CD8-positive, alpha-beta memory T cell (primary cell): ENCODE results near the gene MAPK4. TPM values are rescaled to one million over a fixed set of nuclear protein-coding genes. Genes with fewer than 3 reads are reported as not detected.
"Not testable (repeated sequence)": the region's sequence is repeated elsewhere in the genome, so short reads cannot be mapped to it uniquely, and the experiment has no call there.

Experiments used
- CTCF ChIA-PET: fragments of 350-600 bp; sonication (Branson Sonifier 250); formaldehyde crosslinking; loops from one replicate; lab custom pipeline; 2021; ENCODE audit warnings: antibody characterized with exemption; lab: Charles Lee
- POLR2A ChIA-PET: fragments of 350-600 bp; sonication (Branson Sonifier 250); formaldehyde crosslinking; loops from one replicate; lab custom pipeline; 2021; ENCODE audit warnings: antibody characterized with exemption; lab: Charles Lee
- DNase-seq, 5 donors: peaks; one replicate each; pipeline versions ENCODE4 v3.0.0 to v3.0.0-alpha.2; 2020 to 2022; ENCODE audit warnings: mixed read lengths in 1 of 5
- H3K27ac ChIP-seq: one replicate; pipeline ENCODE4 v1.7.0; 2013; ENCODE audit warnings: low read depth, mild to moderate bottlenecking, low read length, moderate library complexity
- H3K27me3 ChIP-seq: 2 replicates; pipeline ENCODE4 v1.7.0; 2013; ENCODE audit warnings: low read length, mild to moderate bottlenecking; ENCODE audit not compliant: insufficient read depth, poor library complexity, severe bottlenecking
- H3K36me3 ChIP-seq: 2 replicates; pipeline ENCODE4 v1.7.0; 2013; ENCODE audit warnings: mild to moderate bottlenecking, low read length, moderate library complexity; ENCODE audit not compliant: insufficient read depth
- H3K4me1 ChIP-seq: 2 replicates; pipeline ENCODE4 v1.7.0; 2013; ENCODE audit warnings: mild to moderate bottlenecking, low read length, moderate library complexity; ENCODE audit not compliant: insufficient read depth
- H3K4me3 ChIP-seq: 2 replicates; pipeline ENCODE4 v1.7.0; 2013; ENCODE audit warnings: mild to moderate bottlenecking, low read length
- H3K9me3 ChIP-seq: 2 replicates; pipeline ENCODE4 v1.7.0; 2013; ENCODE audit warnings: mild to moderate bottlenecking, low read length
- H3K27ac Mint-ChIP-seq, 8 donors: one replicate each; pipeline ENCODE4 v1.8.0; 2020 to 2021; ENCODE audit warnings: mixed read lengths in 8 of 8, mild to moderate bottlenecking in 6 of 8, inconsistent platforms in 3 of 8, moderate library complexity in 3 of 8
- H3K27me3 Mint-ChIP-seq, 2 donors: one replicate each; pipeline ENCODE4 v1.8.0; 2020 to 2021; ENCODE audit warnings: mixed read lengths in 2 of 2, mild to moderate bottlenecking in 1 of 2, moderate library complexity in 1 of 2
- H3K36me3 Mint-ChIP-seq, 3 donors: one replicate each; pipeline ENCODE4 v1.8.0; 2020 to 2021; ENCODE audit warnings: mixed read lengths in 3 of 3, inconsistent platforms in 1 of 3, mild to moderate bottlenecking in 1 of 3
- H3K4me1 Mint-ChIP-seq, 3 donors: one replicate each; pipeline ENCODE4 v1.8.0; 2020 to 2021; ENCODE audit warnings: mixed read lengths in 3 of 3, inconsistent platforms in 1 of 3, mild to moderate bottlenecking in 1 of 3
- H3K4me3 Mint-ChIP-seq, 7 donors: one replicate each; pipeline ENCODE4 v1.8.0; 2020 to 2021; ENCODE audit warnings: mixed read lengths in 7 of 7, mild to moderate bottlenecking in 6 of 7, moderate library complexity in 4 of 7, inconsistent platforms in 2 of 7
- H3K9me3 Mint-ChIP-seq, 5 donors: one replicate each; pipeline ENCODE4 v1.8.0; 2020 to 2022; ENCODE audit warnings: mixed read lengths in 5 of 5, mild to moderate bottlenecking in 3 of 5, moderate library complexity in 2 of 5, inconsistent platforms in 1 of 5
- polyA plus RNA-seq: library from polyadenylated mRNA; unstranded; fragments of 300-500 nt; fragmentation: Illumina TruSeq; gene quantifications from one replicate; pipeline ENCODE4 v1.2.3, GENCODE V29; 2021
- total RNA-seq, 2 experiments: library from RNA; stranded (reverse); gene quantifications; one replicate each; pipeline ENCODE4 v1.2.3, GENCODE V29; 2021

Gene MAPK4
- total and polyA plus RNA-seq, 3 experiments from 2014 or later, result not detected

- Mint-ChIP-seq H3K27me3 (peaks cover 24 to 65% of the 10 kb centered on the region in 2 donors), H3K27ac (no peak overlapping the region), H3K36me3 (no peaks in the 10 kb centered on the region), H3K9me3 (peaks cover 0 to 7% (median 0%) of the 10 kb centered on the region in 5 donors), H3K4me3 (no peak overlapping the region), H3K4me1 (peaks cover 8 to 13% (median 11%) of the 10 kb centered on the region in 3 donors)
- no peaks in the 10 kb centered on the region for H3K9me3 ChIP-seq
- no peak overlapping the region for H3K4me3 ChIP-seq
- H3K27ac ChIP-seq, result no peak overlapping the region
- H3K4me1 ChIP-seq, result no peaks in the 10 kb centered on the region
- H3K27me3 ChIP-seq, result peaks cover 29% of the 10 kb centered on the region
- DNase-seq, result no peak
- no peaks in the 10 kb centered on the region for H3K36me3 ChIP-seq
- POLR2A ChIA-PET, result no interaction called here
- CTCF ChIA-PET, result no interaction called here
Observed at GRCh38 chr18:50562686-50563085, 2.8 kb downstream of the MAPK4 start.

- H3K27me3 ChIP-seq, result peaks cover 23% of the 10 kb centered on the region
- Mint-ChIP-seq H3K9me3 (peaks cover 0 to 7% (median under 1%) of the 10 kb centered on the region in 5 donors), H3K36me3 (no peaks in the 10 kb centered on the region), H3K27ac (no peak overlapping the region), H3K27me3 (peaks cover 20 to 58% of the 10 kb centered on the region in 2 donors), H3K4me1 (peaks cover 8 to 13% (median 11%) of the 10 kb centered on the region in 3 donors), H3K4me3 (no peak overlapping the region)
- no peak for DNase-seq
- CTCF ChIA-PET, result no interaction called here
- no peak overlapping the region for H3K27ac ChIP-seq
- H3K4me1 ChIP-seq, result no peaks in the 10 kb centered on the region
- H3K36me3 ChIP-seq, result no peaks in the 10 kb centered on the region
- no peaks in the 10 kb centered on the region for H3K9me3 ChIP-seq
- POLR2A ChIA-PET, result no interaction called here
- H3K4me3 ChIP-seq, result no peak overlapping the region
Observed at GRCh38 chr18:50563376-50563775, 3.5 kb downstream of the MAPK4 start.

- Mint-ChIP-seq H3K36me3 (no peaks in the 10 kb centered on the region), H3K4me3 (no peak overlapping the region), H3K9me3 (peaks cover 0 to 9% (median 5%) of the 10 kb centered on the region in 5 donors), H3K27me3 (peaks cover 18 to 43% of the 10 kb centered on the region in 2 donors), H3K4me1 (no peaks in the 10 kb centered on the region), H3K27ac (no peak overlapping the region)
- DNase-seq, result no peak
- ChIA-PET CTCF (no interaction called here), POLR2A (no interaction called here)
- Histone ChIP-seq H3K27me3 (peaks cover 7% of the 10 kb centered on the region), H3K4me3 (no peak overlapping the region), H3K27ac (no peak overlapping the region), H3K9me3 (no peaks in the 10 kb centered on the region), H3K4me1 (no peaks in the 10 kb centered on the region), H3K36me3 (no peaks in the 10 kb centered on the region)
Observed at GRCh38 chr18:50569930-50570329, 10.0 kb downstream of the MAPK4 start.

GRCh38 chr18:50571606-50572005, 11.7 kb downstream of the MAPK4 start:
- no peak overlapping the region for H3K4me3 Mint-ChIP-seq
- Histone ChIP-seq H3K4me3 (no peak overlapping the region), H3K27me3 (peaks cover 7% of the 10 kb centered on the region), H3K27ac (no peak overlapping the region), H3K36me3 (no peaks in the 10 kb centered on the region), H3K4me1 (no peaks in the 10 kb centered on the region), H3K9me3 (no peaks in the 10 kb centered on the region)
- no peaks in the 10 kb centered on the region for H3K36me3 Mint-ChIP-seq
- no peaks in the 10 kb centered on the region for H3K4me1 Mint-ChIP-seq
- DNase-seq, result no peak
- no peak overlapping the region for H3K27ac Mint-ChIP-seq
- peaks cover 0 to 9% (median 3%) of the 10 kb centered on the region in 5 donors for H3K9me3 Mint-ChIP-seq
- ChIA-PET POLR2A (no interaction called here), CTCF (no interaction called here)
- H3K27me3 Mint-ChIP-seq, result peaks cover 15 to 37% of the 10 kb centered on the region in 2 donors

- H3K9me3 Mint-ChIP-seq, CTCF ChIA-PET, DNase-seq, H3K4me1 Mint-ChIP-seq, H3K27ac ChIP-seq, H3K27ac Mint-ChIP-seq, H3K9me3 ChIP-seq, H3K4me3 Mint-ChIP-seq, H3K36me3 Mint-ChIP-seq, H3K4me3 ChIP-seq, H3K36me3 ChIP-seq, H3K27me3 ChIP-seq, POLR2A ChIA-PET, H3K4me1 ChIP-seq: not testable (repeated sequence)
- peaks cover 10 to 38% of the 10 kb centered on the region in 2 donors for H3K27me3 Mint-ChIP-seq
Observed at GRCh38 chr18:50573196-50573595, 13.3 kb downstream of the MAPK4 start.

- H3K27me3 ChIP-seq, result peaks cover 7% of the 10 kb centered on the region
- H3K27me3 Mint-ChIP-seq, result peaks cover 10 to 36% of the 10 kb centered on the region in 2 donors
- CTCF ChIA-PET, result no interaction called here
- no peaks in the 10 kb centered on the region for H3K36me3 ChIP-seq
- H3K4me1 ChIP-seq, result no peaks in the 10 kb centered on the region
- no peaks in the 10 kb centered on the region for H3K4me1 Mint-ChIP-seq
- no peak for DNase-seq
- H3K9me3 ChIP-seq, result no peaks in the 10 kb centered on the region
- H3K27ac Mint-ChIP-seq, result no peak overlapping the region
- H3K4me3 ChIP-seq, result no peak overlapping the region
- no peak overlapping the region for H3K27ac ChIP-seq
- no peak overlapping the region for H3K4me3 Mint-ChIP-seq
- POLR2A ChIA-PET, result no interaction called here
- no peaks in the 10 kb centered on the region for H3K36me3 Mint-ChIP-seq
- H3K9me3 Mint-ChIP-seq, result peaks cover 0 to 6% (median 2%) of the 10 kb centered on the region in 5 donors
Observed at GRCh38 chr18:50573679-50574078, 13.8 kb downstream of the MAPK4 start.

GRCh38 chr18:50578030-50578429, 18.1 kb downstream of the MAPK4 start:
- H3K27me3 ChIP-seq, result peaks cover 7% of the 10 kb centered on the region
- no peaks in the 10 kb centered on the region for H3K4me1 Mint-ChIP-seq
- peaks cover 0 to 12% of the 10 kb centered on the region in 2 donors for H3K27me3 Mint-ChIP-seq
- peaks cover 0 to 4% (median 3%) of the 10 kb centered on the region in 5 donors for H3K9me3 Mint-ChIP-seq
- ChIA-PET CTCF (no interaction called here), POLR2A (no interaction called here)
- H3K27ac ChIP-seq, result no peak overlapping the region
- H3K4me3 ChIP-seq, result no peak overlapping the region
- H3K9me3 ChIP-seq, result no peaks in the 10 kb centered on the region
- H3K36me3 ChIP-seq, result no peaks in the 10 kb centered on the region
- no peaks in the 10 kb centered on the region for H3K4me1 ChIP-seq
- DNase-seq, result no peak
- H3K36me3 Mint-ChIP-seq, result no peaks in the 10 kb centered on the region
- H3K4me3 Mint-ChIP-seq, result no peak overlapping the region
- H3K27ac Mint-ChIP-seq, result no peak overlapping the region

GRCh38 chr18:50578651-50579050, 18.8 kb downstream of the MAPK4 start:
- CTCF ChIA-PET, result no interaction called here
- no peak overlapping the region for H3K4me3 Mint-ChIP-seq
- H3K27ac Mint-ChIP-seq, result no peak overlapping the region
- no peak for DNase-seq
- H3K9me3 Mint-ChIP-seq, result peaks cover 0 to 4% (median 3%) of the 10 kb centered on the region in 5 donors
- Histone ChIP-seq H3K36me3 (no peaks in the 10 kb centered on the region), H3K9me3 (no peaks in the 10 kb centered on the region), H3K27me3 (peaks cover 5% of the 10 kb centered on the region), H3K27ac (no peak overlapping the region), H3K4me3 (no peak overlapping the region), H3K4me1 (no peaks in the 10 kb centered on the region)
- POLR2A ChIA-PET, result no interaction called here
- no peaks in the 10 kb centered on the region for H3K36me3 Mint-ChIP-seq
- peaks cover 0 to 12% of the 10 kb centered on the region in 2 donors for H3K27me3 Mint-ChIP-seq
- H3K4me1 Mint-ChIP-seq, result no peaks in the 10 kb centered on the region
